HG03469 (cell line): ENCODE measurements around the gene ATP8A2.
"Not testable (repeated sequence)": the region's sequence is repeated elsewhere in the genome, so short reads cannot be mapped to it uniquely, and the experiment has no call there.

Source experiments
- ATAC-seq: cut with Tn5 transposase; IDR thresholded peaks from one replicate; pipeline ENCODE4 v1.9.1; 2021; ENCODE audit warnings: mild to moderate bottlenecking, moderate library complexity, moderate number of reproducible peaks; ENCODE audit not compliant: unreplicated experiment

Gene ATP8A2

GRCh38 chr13:25943658-25944057, 571.9 kb downstream of the ATP8A2 start:
- ATAC-seq: no peak

- no peak for ATAC-seq
Observed at GRCh38 chr13:25945596-25945995, 573.8 kb downstream of the ATP8A2 start.

GRCh38 chr13:25946321-25946720, 574.5 kb downstream of the ATP8A2 start:
- no peak for ATAC-seq

GRCh38 chr13:25948910-25949309, 577.1 kb downstream of the ATP8A2 start:
- ATAC-seq: no peak

GRCh38 chr13:25951831-25952230, 580.1 kb downstream of the ATP8A2 start:
- no peak for ATAC-seq

GRCh38 chr13:25954080-25954479, 582.3 kb downstream of the ATP8A2 start:
- not testable (repeated sequence) for ATAC-seq

- not testable (repeated sequence) for ATAC-seq
Observed at GRCh38 chr13:25954943-25955342, 583.2 kb downstream of the ATP8A2 start.

GRCh38 chr13:25958986-25959385, 587.2 kb downstream of the ATP8A2 start:
- no peak for ATAC-seq

- ATAC-seq: no peak
Observed at GRCh38 chr13:25961294-25961693, 589.5 kb downstream of the ATP8A2 start.

GRCh38 chr13:25963674-25964073, 591.9 kb downstream of the ATP8A2 start:
- ATAC-seq: no peak

GRCh38 chr13:25965596-25965995, 593.8 kb downstream of the ATP8A2 start:
- no peak for ATAC-seq

- ATAC-seq: no peak
Observed at GRCh38 chr13:25966086-25966485, 594.3 kb downstream of the ATP8A2 start.

- ATAC-seq: no peak
Observed at GRCh38 chr13:25967144-25967543, 595.4 kb downstream of the ATP8A2 start.

GRCh38 chr13:25971047-25971446, 599.3 kb downstream of the ATP8A2 start:
- no peak for ATAC-seq

- no peak for ATAC-seq
Observed at GRCh38 chr13:25971459-25972145, 599.8 kb downstream of the ATP8A2 start.

- ATAC-seq: no peak
Observed at GRCh38 chr13:25973085-25973484, 601.3 kb downstream of the ATP8A2 start.

- no peak for ATAC-seq
Observed at GRCh38 chr13:25973576-25973975, 601.8 kb downstream of the ATP8A2 start.

- ATAC-seq: no peak
Observed at GRCh38 chr13:25977216-25977615, 605.4 kb downstream of the ATP8A2 start.

GRCh38 chr13:25977671-25978070, 605.9 kb downstream of the ATP8A2 start:
- ATAC-seq: no peak

GRCh38 chr13:25978961-25979360, 607.2 kb downstream of the ATP8A2 start:
- no peak for ATAC-seq

- no peak for ATAC-seq
Observed at GRCh38 chr13:25979371-25979770, 607.6 kb downstream of the ATP8A2 start.

- ATAC-seq: no peak
Observed at GRCh38 chr13:25980255-25980654, 608.5 kb downstream of the ATP8A2 start.

- no peak for ATAC-seq
Observed at GRCh38 chr13:25981060-25981459, 609.3 kb downstream of the ATP8A2 start.
